Fibroblast of villous mesenchyme (primary cell): ENCODE measurements around the gene TEKT2. TPM values are rescaled to one million over a fixed set of nuclear protein-coding genes. Genes with fewer than 3 reads are reported as not detected.

Experiments
- DNase-seq: peaks from one replicate; pipeline ENCODE4 v3.0.0-alpha.2; 2010; ENCODE audit warnings: low read depth
- H3K4me3 ChIP-seq: 2 replicates; pipeline ENCODE4 v1.5.1; 2011; ENCODE audit warnings: low read depth, mild to moderate bottlenecking, low read length
- total RNA-seq: library from RNA; depleted of rRNA; stranded (reverse); fragments of >200 nt; gene quantifications from 2 replicates; pipeline ENCODE4 v1.2.3, GENCODE V29; 2012
- TF ChIP-seq, protein P1 (sequence below): IDR thresholded peaks from 2 replicates; pipeline ENCODE4 v1.5.1; 2012; ENCODE audit warnings: low read depth, mild to moderate bottlenecking, low read length; ENCODE audit not compliant: insufficient read depth

The TEKT2 gene
- total RNA-seq, 1 donor, result not detected

DNA sequence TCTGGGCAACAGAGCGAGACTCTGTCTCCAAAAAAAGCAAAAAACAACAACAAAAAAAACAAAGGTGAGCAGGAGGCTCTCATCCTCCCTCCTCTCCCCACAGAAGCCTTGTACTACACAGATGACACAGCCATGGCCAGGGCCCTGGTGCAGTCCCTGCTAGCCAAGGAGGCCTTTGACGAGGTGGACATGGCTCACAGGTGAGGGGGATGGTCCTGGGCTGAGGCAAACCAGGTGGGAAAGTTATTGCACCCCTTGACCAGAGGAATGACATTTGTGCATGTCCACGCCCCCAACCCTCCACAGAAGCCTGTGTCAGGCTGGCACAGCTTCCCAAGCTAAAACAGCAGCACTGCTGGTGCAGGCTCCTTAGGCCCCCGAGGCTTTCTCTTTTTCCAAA is 7.2 kb downstream of the TEKT2 start:
- H3K4me3 ChIP-seq, result no peak overlapping the region
- TF ChIP-seq, protein P1, sequence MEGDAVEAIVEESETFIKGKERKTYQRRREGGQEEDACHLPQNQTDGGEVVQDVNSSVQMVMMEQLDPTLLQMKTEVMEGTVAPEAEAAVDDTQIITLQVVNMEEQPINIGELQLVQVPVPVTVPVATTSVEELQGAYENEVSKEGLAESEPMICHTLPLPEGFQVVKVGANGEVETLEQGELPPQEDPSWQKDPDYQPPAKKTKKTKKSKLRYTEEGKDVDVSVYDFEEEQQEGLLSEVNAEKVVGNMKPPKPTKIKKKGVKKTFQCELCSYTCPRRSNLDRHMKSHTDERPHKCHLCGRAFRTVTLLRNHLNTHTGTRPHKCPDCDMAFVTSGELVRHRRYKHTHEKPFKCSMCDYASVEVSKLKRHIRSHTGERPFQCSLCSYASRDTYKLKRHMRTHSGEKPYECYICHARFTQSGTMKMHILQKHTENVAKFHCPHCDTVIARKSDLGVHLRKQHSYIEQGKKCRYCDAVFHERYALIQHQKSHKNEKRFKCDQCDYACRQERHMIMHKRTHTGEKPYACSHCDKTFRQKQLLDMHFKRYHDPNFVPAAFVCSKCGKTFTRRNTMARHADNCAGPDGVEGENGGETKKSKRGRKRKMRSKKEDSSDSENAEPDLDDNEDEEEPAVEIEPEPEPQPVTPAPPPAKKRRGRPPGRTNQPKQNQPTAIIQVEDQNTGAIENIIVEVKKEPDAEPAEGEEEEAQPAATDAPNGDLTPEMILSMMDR, result no peak
- no peak for DNase-seq

DNA sequence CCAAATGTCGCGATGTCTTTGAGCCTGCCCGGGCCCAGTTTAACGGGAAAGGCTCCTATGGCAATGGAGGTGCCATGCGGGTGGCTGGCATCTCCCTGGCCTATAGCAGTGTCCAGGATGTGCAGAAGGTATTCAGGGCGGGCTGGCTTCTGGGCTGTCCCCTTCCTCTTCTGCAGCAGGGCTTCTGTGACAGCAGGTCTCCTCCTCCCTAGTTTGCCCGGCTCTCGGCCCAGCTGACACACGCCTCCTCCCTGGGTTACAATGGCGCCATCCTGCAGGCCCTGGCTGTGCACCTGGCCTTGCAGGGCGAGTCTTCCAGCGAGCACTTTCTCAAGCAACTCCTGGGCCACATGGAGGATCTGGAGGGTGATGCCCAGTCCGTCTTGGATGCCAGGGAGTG is 7.8 kb downstream of the TEKT2 start:
- no peak for DNase-seq

DNA sequence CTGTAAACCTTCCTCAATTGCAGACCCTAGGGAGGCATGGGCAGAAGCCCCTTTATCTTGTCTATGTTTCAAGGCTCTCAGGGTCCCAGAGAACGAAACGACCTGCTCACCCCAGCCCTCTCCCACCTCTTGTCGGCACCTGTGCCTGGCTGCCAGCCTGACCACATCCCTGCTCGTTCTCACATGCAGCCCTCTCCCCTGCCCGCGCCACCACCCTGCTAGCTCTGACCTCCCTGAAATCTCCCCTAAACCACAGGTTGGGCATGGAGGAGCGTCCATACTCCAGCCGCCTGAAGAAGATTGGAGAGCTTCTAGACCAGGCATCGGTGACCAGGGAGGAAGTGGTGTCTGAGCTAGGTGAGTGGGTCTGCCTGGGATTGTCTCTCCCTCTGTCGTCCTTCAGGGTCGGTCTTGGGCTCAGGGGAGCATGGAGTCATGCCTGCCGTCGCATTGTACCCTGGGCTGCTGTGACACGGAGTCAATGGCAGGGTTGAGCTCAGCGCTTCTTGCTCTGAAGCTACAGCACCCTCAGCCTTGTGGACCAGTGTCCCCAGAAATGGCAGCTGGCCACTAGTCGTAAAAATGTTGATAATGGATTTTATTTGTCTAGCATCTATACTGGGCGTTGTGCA is 8.4 kb downstream of the TEKT2 start:
- DNase-seq, result no peak
- TF ChIP-seq, protein P1, result no peak
- H3K4me3 ChIP-seq, result no peak overlapping the region

More for the DNA sequence above, 7.8 kb downstream of the TEKT2 start:
- H3K4me3 ChIP-seq, result no peak overlapping the region
- TF ChIP-seq, protein P1, result no peak

DNA sequence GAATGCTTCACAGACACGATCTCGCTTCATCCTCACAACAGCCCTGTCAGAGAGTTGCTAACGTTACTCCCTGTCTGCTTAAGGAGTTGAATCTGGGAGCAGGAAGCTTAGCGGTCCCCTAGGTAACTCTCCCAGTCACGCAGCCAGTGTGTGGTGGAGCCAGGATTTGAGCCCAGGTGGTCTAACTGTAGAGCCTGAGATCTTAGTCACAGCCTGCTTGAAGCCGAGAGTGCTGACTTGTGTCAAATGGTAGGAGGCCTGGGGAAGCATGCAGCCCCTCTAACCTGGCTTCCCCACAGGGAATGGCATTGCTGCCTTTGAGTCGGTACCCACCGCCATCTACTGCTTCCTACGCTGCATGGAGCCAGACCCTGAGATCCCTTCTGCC is 8.9 kb downstream of the TEKT2 start:
- TF ChIP-seq, protein P1, result no peak
- no peak for DNase-seq

DNA sequence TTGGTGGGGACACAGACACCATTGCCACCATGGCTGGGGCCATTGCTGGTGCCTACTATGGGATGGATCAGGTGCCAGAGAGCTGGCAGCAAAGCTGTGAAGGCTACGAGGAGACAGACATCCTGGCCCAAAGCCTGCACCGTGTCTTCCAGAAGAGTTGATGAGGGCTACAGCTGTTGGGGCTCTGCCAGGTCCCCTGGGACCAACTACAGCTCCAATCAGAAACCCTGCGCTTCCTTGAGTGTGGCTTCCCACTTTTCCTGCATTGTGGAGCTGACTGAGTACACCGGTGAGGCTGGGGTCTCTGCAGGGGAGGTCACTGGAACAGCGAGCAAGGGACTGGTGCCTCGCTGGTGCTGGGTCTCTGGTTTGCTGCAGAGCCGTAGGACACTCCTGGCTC is 9.3 kb downstream of the TEKT2 start:
- no peak overlapping the region for H3K4me3 ChIP-seq
- DNase-seq, result no peak
- TF ChIP-seq, protein P1, result no peak

More for the DNA sequence above, 8.9 kb downstream of the TEKT2 start:
- no peak overlapping the region for H3K4me3 ChIP-seq

DNA sequence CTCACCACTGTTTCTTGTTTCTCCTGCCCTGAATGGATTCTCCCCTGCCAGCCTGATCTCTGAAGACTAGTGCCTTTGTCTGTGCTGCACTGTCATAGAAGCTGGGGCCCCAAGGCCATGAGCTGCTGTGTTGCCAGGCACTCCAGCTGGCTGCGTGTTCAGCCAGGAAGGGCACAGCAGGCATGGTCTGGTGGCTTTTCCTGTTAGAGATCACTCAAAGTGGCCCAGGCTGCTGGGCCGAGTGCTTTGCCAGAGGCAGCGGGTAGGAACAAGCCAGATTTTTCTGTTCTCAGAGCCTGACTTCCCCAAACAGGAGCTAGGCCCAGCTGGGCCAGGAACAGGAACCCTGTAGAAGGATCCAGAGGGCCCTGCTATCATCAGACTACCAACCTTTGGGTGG is 10.0 kb downstream of the TEKT2 start:
- no peak for DNase-seq
- no peak overlapping the region for H3K4me3 ChIP-seq
- TF ChIP-seq, protein P1, result no peak

DNA sequence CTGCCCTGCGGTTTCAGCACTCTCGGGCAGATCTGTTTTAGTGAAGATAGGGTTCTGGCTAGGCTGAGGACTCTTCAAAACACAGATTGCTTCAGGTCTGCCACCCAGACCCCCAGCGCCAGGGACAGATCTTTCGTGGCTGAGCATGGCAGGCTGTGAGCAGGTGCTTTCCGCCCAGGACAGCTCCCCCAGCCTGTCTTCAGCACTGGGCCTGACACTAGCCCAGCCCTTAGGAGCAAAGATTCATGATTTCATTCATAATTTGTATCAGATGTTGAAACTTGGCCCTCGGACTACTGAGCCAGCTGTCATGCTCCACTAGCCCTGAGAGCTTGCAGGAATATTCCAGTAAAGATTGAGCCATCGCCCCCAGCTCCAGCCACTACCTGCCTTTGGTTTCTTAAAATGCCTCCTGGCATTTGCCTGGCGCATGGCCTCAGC is 10.7 kb downstream of the TEKT2 start:
- no peak overlapping the region for H3K4me3 ChIP-seq
- DNase-seq, result no peak
- TF ChIP-seq, protein P1, result no peak
